ENCODE data around the gene PDGFD.

The PDGFD gene

GRCh38 chr11:103993507-103993906 lies 170.4 kb downstream of the PDGFD start:
- H3K36me3 ChIP-seq (ENCODE audit: insufficient read depth, low read depth, low read length), result no peaks in the 10 kb centered on the region
- H3K27me3 ChIP-seq (ENCODE audit: insufficient read depth, low read length), result no peaks in the 10 kb centered on the region
- no peak overlapping the region for H3K4me3 ChIP-seq (ENCODE audit: low read length)
- H3K9me3 ChIP-seq (ENCODE audit: insufficient read depth, low read depth, low read length), result no peaks in the 10 kb centered on the region
- no peaks in the 10 kb centered on the region for H3K4me1 ChIP-seq (ENCODE audit: insufficient read depth, low read length)
- H3K27ac ChIP-seq (ENCODE audit: low read length), result no peak overlapping the region
- no peak overlapping the region for H3K9ac ChIP-seq (ENCODE audit: low read depth, low read length)

- Histone ChIP-seq H3K27ac (ENCODE audit: low read length) (no peak overlapping the region), H3K9ac (ENCODE audit: low read depth, low read length) (no peak overlapping the region), H3K4me3 (ENCODE audit: low read length) (no peak overlapping the region), H3K4me1 (ENCODE audit: insufficient read depth, low read length) (peaks cover 9% of the 10 kb centered on the region; the same call in 1 of the 2 replicates), H3K27me3 (ENCODE audit: insufficient read depth, low read length) (no peaks in the 10 kb centered on the region), H3K9me3 (ENCODE audit: insufficient read depth, low read depth, low read length) (no peaks in the 10 kb centered on the region), H3K36me3 (ENCODE audit: insufficient read depth, low read depth, low read length) (no peaks in the 10 kb centered on the region)
These were observed 175.4 kb downstream of the PDGFD start for GRCh38 chr11:103988595-103988969.

DNA sequence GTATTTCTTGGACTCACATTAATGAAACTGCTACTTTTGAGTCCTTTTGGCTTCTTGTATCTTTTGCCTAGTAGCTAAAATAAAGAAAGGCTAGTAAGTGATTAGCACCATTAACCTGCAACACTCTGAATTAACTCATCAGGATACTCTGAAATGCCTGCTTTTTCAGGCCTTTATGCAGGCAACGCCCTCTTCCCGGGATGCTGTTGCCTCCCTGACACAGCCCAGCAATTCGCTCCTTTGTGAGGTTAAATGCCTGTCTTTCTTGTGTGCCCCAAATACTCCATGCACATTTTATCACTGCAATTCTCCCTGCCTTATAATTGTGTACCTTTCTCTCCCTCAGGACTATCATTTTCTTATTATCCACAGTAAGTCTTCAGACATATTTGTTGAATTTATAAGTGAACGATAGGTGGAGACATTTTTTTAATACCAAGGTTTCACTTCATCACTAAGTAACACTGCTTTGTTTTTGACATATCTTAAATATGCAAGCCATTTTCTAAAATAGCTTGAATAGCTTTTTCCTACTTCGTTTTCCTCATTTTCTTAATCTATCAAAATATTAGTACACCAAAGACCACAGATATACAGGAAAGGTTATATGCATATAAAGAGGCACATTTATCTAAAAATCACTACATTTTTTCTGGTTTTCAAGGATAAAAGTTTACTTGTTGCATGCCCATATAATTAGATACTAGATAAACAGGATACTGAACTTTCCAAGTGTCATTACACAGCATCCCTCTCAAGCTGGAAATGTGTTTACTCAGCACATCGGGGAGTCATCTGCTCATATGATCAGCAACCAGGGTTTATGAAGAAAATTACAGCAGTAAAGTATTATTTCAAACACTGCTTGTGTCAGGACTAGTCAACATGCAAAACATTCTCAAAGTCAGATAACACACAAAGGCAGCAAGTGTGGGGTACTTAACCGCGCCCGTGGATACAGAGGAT lies 176.0 kb downstream of the PDGFD start:
- Histone ChIP-seq H3K27me3 (ENCODE audit: insufficient read depth, low read length) (no peaks in the 10 kb centered on the region), H3K9ac (ENCODE audit: low read depth, low read length) (no peak overlapping the region), H3K4me3 (ENCODE audit: low read length) (no peak overlapping the region), H3K4me1 (ENCODE audit: insufficient read depth, low read length) (peaks cover 9% of the 10 kb centered on the region; the same call in 1 of the 2 replicates), H3K9me3 (ENCODE audit: insufficient read depth, low read depth, low read length) (no peaks in the 10 kb centered on the region), H3K27ac (ENCODE audit: low read length) (no peak overlapping the region), H3K36me3 (ENCODE audit: insufficient read depth, low read depth, low read length) (no peaks in the 10 kb centered on the region)

DNA sequence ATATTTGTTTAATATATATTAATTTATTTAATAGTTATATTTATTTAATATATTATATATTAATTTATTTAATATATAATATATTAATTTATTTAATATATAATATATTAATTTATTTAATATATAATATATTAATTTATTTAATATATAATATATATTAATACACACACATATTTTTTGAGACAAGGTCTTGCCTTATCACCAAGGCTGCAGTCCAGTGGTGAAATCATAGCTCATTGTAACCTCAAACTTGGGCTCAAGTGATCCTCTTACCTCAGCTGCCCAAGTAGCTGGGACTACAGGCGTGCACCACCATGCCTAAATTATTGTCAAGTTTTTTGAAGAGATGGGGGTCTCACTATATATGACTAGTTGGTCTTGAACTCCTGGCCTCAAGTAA lies 178.9 kb downstream of the PDGFD start:
- no peak overlapping the region for H3K27ac ChIP-seq (ENCODE audit: low read length)
- H3K27me3 ChIP-seq (ENCODE audit: insufficient read depth, low read length), result no peaks in the 10 kb centered on the region
- H3K36me3 ChIP-seq (ENCODE audit: insufficient read depth, low read depth, low read length), result no peaks in the 10 kb centered on the region
- no peak overlapping the region for H3K9ac ChIP-seq (ENCODE audit: low read depth, low read length)
- no peaks in the 10 kb centered on the region for H3K9me3 ChIP-seq (ENCODE audit: insufficient read depth, low read depth, low read length)
- H3K4me3 ChIP-seq (ENCODE audit: low read length), result no peak overlapping the region
- peaks cover 9% of the 10 kb centered on the region; the same call in 1 of the 2 replicates for H3K4me1 ChIP-seq (ENCODE audit: insufficient read depth, low read length)

- H3K9ac ChIP-seq (ENCODE audit: low read depth, low read length), result no peak overlapping the region
- no peaks in the 10 kb centered on the region for H3K4me1 ChIP-seq (ENCODE audit: insufficient read depth, low read length)
- no peak overlapping the region for H3K4me3 ChIP-seq (ENCODE audit: low read length)
- no peaks in the 10 kb centered on the region for H3K36me3 ChIP-seq (ENCODE audit: insufficient read depth, low read depth, low read length)
- no peaks in the 10 kb centered on the region for H3K27me3 ChIP-seq (ENCODE audit: insufficient read depth, low read length)
- no peak overlapping the region for H3K27ac ChIP-seq (ENCODE audit: low read length)
- no peaks in the 10 kb centered on the region for H3K9me3 ChIP-seq (ENCODE audit: insufficient read depth, low read depth, low read length)
These were observed 183.8 kb downstream of the PDGFD start for GRCh38 chr11:103980108-103980507.

DNA sequence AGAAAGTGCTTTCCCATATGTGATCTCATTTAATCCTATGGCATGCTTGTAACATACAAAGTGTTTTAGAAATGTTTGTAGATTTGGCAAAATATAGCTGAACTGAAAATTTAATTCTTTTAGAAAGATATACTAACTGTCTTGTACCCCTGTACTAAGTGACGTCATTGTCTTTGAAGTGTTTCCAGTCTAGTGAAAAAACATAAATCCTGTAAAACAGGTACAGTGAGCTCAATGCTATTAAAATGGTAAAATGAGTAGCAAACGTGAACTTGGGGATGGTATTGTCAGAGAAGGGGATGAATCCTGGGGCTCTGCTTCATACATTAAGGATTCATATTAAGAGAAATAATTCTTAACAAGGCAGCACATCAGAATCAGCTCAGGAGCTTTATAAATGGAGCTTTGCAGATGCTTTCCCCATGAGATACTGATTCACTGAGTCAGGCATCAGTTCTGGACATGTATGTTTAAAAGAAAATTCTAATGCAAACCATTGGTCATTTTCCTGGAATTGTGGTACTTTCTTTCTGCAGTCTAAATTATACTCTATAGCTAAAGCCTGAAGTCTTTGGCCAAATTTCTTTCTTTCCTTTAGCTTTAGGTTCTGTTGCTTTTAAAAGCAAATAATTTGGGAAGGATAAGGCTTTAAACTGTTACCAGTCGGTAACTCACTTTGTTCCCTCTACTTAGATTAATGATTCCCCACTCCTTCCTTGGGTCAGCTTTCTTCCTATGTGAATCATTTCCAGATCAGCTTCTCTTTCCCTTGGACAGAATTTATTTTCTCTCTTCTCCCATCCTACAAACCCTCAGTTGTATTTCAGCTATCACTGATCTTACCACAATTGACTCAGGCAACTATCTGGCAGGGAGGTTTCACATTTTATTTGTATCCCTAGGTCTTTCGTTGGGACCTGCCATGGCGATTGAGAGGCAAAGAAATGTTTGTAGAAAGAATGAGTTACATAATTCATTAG lies 185.0 kb downstream of the PDGFD start:
- Histone ChIP-seq H3K4me1 (ENCODE audit: insufficient read depth, low read length) (no peaks in the 10 kb centered on the region), H3K36me3 (ENCODE audit: insufficient read depth, low read depth, low read length) (no peaks in the 10 kb centered on the region), H3K27me3 (ENCODE audit: insufficient read depth, low read length) (no peaks in the 10 kb centered on the region), H3K9me3 (ENCODE audit: insufficient read depth, low read depth, low read length) (no peaks in the 10 kb centered on the region), H3K27ac (ENCODE audit: low read length) (no peak overlapping the region), H3K9ac (ENCODE audit: low read depth, low read length) (no peak overlapping the region), H3K4me3 (ENCODE audit: low read length) (no peak overlapping the region)

DNA sequence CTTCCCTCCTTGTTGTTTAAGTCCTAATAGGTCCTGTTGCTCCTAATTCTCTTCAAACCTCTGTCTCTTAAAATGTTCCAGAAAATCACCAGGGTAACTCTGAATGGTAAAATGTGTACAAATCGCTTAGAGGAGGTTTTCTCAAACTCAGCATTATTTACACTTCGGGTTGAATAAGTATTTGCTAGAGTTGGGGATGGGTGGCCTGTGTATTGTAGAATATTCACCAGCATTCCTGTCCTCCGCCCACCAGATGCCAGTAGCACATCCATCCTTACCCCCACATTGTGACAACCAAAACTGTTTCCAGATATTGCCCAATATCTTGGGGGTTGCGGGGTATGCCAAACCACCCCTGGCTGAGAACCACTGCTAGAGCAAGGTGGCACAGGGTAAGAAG lies 191.9 kb downstream of the PDGFD start:
- no peak overlapping the region for H3K9ac ChIP-seq (ENCODE audit: low read depth, low read length)
- H3K4me3 ChIP-seq (ENCODE audit: low read length), result no peak overlapping the region
- no peaks in the 10 kb centered on the region for H3K9me3 ChIP-seq (ENCODE audit: insufficient read depth, low read depth, low read length)
- H3K36me3 ChIP-seq (ENCODE audit: insufficient read depth, low read depth, low read length), result no peaks in the 10 kb centered on the region
- no peak overlapping the region for H3K27ac ChIP-seq (ENCODE audit: low read length)
- no peaks in the 10 kb centered on the region for H3K27me3 ChIP-seq (ENCODE audit: insufficient read depth, low read length)
- no peaks in the 10 kb centered on the region for H3K4me1 ChIP-seq (ENCODE audit: insufficient read depth, low read length)

GRCh38 chr11:103970701-103971249 lies 193.2 kb downstream of the PDGFD start:
- Histone ChIP-seq H3K9ac (ENCODE audit: low read depth, low read length) (no peak overlapping the region), H3K4me3 (ENCODE audit: low read length) (no peak overlapping the region), H3K4me1 (ENCODE audit: insufficient read depth, low read length) (no peaks in the 10 kb centered on the region), H3K36me3 (ENCODE audit: insufficient read depth, low read depth, low read length) (no peaks in the 10 kb centered on the region), H3K27me3 (ENCODE audit: insufficient read depth, low read length) (no peaks in the 10 kb centered on the region), H3K9me3 (ENCODE audit: insufficient read depth, low read depth, low read length) (no peaks in the 10 kb centered on the region), H3K27ac (ENCODE audit: low read length) (no peak overlapping the region)

DNA sequence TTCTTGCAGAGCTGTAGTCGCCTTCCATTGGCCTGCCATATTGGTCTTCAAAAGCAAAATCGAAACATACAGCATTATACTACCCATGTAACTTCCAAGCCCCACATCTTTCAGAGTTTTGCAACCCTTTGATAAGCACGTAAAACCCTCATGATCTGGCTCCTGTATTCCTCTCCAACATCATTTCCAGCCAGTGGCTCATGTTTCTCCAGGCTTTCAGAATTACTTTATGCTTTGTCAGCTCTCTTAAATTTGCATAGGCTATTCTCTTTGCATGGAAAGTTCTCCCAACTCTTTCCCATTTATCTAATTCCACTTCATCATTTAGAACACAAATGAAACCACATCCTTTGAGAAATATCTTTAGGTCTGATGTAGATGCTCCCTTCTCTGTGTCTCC lies 195.3 kb downstream of the PDGFD start:
- Histone ChIP-seq H3K27ac (ENCODE audit: low read length) (no peak overlapping the region), H3K4me3 (ENCODE audit: low read length) (no peak overlapping the region), H3K9me3 (ENCODE audit: insufficient read depth, low read depth, low read length) (no peaks in the 10 kb centered on the region), H3K4me1 (ENCODE audit: insufficient read depth, low read length) (no peaks in the 10 kb centered on the region), H3K27me3 (ENCODE audit: insufficient read depth, low read length) (no peaks in the 10 kb centered on the region), H3K36me3 (ENCODE audit: insufficient read depth, low read depth, low read length) (no peaks in the 10 kb centered on the region), H3K9ac (ENCODE audit: low read depth, low read length) (no peak overlapping the region)

DNA sequence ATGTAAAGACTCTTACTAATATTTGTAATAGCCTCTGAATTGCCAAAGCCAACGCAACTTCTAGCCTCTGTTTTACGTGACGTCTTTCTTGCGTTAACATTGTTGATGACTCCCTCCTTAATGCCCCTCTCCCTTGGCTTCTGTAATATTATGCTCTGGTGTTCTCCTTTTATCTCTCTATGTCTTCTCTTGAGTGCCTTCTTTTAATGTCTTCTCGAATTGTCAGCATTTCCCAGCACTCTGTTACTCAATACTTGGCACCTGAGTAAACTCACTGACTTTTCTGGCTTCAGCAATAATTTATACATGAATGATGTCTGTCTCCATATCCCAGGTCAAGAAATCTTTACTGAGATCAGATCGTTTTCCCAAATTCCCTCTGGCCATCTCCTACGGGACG lies 196.0 kb downstream of the PDGFD start:
- H3K27me3 ChIP-seq (ENCODE audit: insufficient read depth, low read length), result no peaks in the 10 kb centered on the region
- no peak overlapping the region for H3K9ac ChIP-seq (ENCODE audit: low read depth, low read length)
- no peaks in the 10 kb centered on the region for H3K4me1 ChIP-seq (ENCODE audit: insufficient read depth, low read length)
- H3K36me3 ChIP-seq (ENCODE audit: insufficient read depth, low read depth, low read length), result no peaks in the 10 kb centered on the region
- no peaks in the 10 kb centered on the region for H3K9me3 ChIP-seq (ENCODE audit: insufficient read depth, low read depth, low read length)
- H3K4me3 ChIP-seq (ENCODE audit: low read length), result no peak overlapping the region
- H3K27ac ChIP-seq (ENCODE audit: low read length), result no peak overlapping the region

- H3K27ac ChIP-seq (ENCODE audit: low read length), result no peak overlapping the region
- H3K27me3 ChIP-seq (ENCODE audit: insufficient read depth, low read length), result no peaks in the 10 kb centered on the region
- H3K9me3 ChIP-seq (ENCODE audit: insufficient read depth, low read depth, low read length), result no peaks in the 10 kb centered on the region
- H3K4me3 ChIP-seq (ENCODE audit: low read length), result no peak overlapping the region
- no peak overlapping the region for H3K9ac ChIP-seq (ENCODE audit: low read depth, low read length)
- no peaks in the 10 kb centered on the region for H3K36me3 ChIP-seq (ENCODE audit: insufficient read depth, low read depth, low read length)
- no peaks in the 10 kb centered on the region; the same call in none of the 2 replicates for H3K4me1 ChIP-seq (ENCODE audit: insufficient read depth, low read length)
These were observed 199.6 kb downstream of the PDGFD start for GRCh38 chr11:103964390-103964789.

All from iPS-20b (cell line).